GM12864 (cell line): ENCODE results near the gene ZGPAT.
A peak's percentile ranks its signal among the peaks of the same experiment; 100 is the strongest.

Experiments
- DNase-seq: peaks from one replicate; pipeline ENCODE4 v3.0.0-alpha.2; 2011; ENCODE audit warnings: low read depth
- H3K4me3 ChIP-seq: 2 replicates; pipeline ENCODE4 v1.5.1; 2011; ENCODE audit warnings: mild to moderate bottlenecking, low read depth, low read length, control low read depth
- TF ChIP-seq, protein P1 (sequence below): IDR thresholded peaks from 2 replicates; pipeline ENCODE4 v1.5.1; 2011; ENCODE audit warnings: low read depth, mild to moderate bottlenecking, moderate library complexity, low read length, control low read depth, inconsistent platforms; ENCODE audit errors: missing control alignments

ZGPAT gene

DNA sequence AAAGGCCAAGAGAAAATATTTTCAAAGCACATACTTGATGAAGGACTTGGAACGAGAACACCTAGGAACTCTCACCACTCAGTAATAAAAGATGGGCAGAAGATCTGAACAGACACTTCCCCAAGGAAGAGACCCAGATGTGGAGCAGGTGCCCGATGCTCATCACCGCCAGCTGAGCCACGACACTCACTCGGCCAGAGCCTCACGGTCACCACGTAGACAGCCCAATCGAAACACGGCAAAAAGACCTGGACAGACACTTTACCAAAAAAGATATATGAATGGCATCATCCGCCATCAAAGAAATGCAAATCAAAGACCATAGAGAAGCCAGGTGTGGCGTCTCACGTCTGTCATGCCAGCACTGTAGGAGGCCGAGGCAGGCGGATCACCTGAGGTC is 73.3 kb downstream of the ZGPAT start:
- no peak overlapping the region for H3K4me3 ChIP-seq
- TF ChIP-seq, protein P1, sequence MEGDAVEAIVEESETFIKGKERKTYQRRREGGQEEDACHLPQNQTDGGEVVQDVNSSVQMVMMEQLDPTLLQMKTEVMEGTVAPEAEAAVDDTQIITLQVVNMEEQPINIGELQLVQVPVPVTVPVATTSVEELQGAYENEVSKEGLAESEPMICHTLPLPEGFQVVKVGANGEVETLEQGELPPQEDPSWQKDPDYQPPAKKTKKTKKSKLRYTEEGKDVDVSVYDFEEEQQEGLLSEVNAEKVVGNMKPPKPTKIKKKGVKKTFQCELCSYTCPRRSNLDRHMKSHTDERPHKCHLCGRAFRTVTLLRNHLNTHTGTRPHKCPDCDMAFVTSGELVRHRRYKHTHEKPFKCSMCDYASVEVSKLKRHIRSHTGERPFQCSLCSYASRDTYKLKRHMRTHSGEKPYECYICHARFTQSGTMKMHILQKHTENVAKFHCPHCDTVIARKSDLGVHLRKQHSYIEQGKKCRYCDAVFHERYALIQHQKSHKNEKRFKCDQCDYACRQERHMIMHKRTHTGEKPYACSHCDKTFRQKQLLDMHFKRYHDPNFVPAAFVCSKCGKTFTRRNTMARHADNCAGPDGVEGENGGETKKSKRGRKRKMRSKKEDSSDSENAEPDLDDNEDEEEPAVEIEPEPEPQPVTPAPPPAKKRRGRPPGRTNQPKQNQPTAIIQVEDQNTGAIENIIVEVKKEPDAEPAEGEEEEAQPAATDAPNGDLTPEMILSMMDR, result no peak
- DNase-seq, result no peak

DNA sequence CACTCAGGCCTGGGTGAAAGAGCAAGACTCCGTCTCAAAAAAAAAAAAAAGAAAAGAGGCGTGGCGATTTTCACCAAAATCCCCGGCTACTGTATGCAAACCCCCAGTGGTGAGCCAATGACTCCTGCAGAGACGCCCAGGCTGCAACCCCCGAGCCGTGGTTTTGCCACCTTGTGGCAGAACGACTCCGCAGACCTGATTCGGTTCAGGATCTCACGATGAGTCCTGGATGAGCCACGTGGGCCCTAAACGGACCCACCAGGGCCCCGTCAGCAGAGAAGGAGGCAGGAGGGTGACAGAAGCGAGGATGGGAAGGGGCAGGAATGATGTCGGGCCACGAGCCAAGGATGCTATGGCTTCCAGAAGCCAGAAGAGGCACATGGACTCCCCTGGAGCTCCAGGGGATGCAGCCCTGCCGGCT is 74.2 kb downstream of the ZGPAT start:
- peak; percentile 51 for DNase-seq
- H3K4me3 ChIP-seq, result no peak overlapping the region
- TF ChIP-seq, protein P1, result peak; percentile 23

DNA sequence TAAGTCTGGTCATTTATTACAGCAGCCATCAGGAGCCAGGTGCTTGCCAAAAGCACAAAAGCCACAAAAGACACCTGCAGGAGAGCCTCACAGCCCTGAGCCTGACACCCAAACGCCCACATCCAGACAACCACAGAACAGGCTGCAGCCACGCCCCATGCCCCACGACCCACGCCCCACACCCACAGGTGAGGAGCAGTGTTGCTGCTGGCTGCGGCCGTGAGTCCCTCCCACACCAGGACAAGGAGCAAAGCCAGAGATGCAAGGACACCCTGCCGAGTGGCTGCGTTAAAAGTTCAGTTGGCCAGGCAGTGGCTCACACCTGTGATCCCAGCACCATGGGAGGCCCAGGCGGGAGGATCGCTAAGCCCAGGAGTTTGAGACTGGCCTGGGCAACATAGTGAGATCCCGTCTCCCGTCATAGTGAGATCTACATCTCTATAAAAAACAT is 74.7 kb downstream of the ZGPAT start:
- TF ChIP-seq, protein P1, result no peak

DNA sequence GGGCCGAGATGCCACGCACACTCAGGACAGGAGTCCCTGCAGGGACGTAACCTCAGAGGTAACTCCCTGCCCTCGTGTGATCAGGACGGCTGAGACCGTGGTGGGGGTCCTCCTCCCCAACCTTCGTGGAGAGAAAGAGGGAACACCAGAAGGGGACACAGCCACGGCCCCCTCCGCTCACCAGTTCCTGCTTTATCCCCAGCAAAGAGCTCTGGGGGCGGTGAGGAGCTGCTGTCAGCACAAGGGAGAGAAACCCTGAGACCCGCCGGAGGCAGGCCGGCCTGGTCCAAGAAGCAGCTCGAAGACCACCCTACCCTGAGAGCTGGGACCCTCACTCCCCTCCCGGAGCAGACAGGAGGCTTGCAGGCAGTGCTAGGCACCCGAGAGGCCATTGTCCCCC is 76.1 kb downstream of the ZGPAT start:
- no peak overlapping the region for H3K4me3 ChIP-seq
- TF ChIP-seq, protein P1, result no peak
- no peak for DNase-seq

More for the DNA sequence above, 74.7 kb downstream of the ZGPAT start:
- no peak for DNase-seq
- H3K4me3 ChIP-seq, result no peak overlapping the region

DNA sequence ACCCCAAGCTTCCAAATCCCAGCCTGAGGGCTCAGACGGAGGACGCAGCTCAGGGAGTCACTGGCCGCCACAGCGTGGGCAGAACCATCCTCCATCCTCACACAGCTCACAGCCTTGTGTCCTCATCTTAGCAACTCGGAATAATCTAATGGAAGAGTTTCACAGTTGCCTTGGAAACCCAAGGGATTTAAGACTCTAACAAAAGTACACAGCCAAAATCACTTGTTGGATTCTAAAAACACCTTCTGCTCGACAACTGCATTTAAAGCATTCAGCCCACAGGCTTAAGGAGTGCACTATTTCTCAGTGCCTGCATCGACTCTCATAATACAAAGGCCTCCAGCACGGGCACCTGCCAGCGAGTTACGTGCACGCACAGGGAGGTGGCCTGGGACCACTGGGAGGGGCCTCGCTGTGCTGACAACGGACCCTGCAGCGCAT is 77.9 kb downstream of the ZGPAT start:
- DNase-seq, result no peak
- TF ChIP-seq, protein P1, result no peak
- no peak overlapping the region for H3K4me3 ChIP-seq
